NCI-H774 (cell line): ENCODE measurements around the gene ALDH3A1.
A peak's percentile ranks its signal among the peaks of the same experiment; 100 is the strongest.

Source experiments
- DNase-seq: peaks from one replicate; lab custom pipeline; 2025; lab: John Stamatoyannopoulos, UW

The ALDH3A1 gene

GRCh38 chr17:19740933-19741332 lies 7.2 kb downstream of the ALDH3A1 start:
- no peak for DNase-seq

- no peak for DNase-seq
These were observed 8.6 kb downstream of the ALDH3A1 start for GRCh38 chr17:19739241-19740201.

GRCh38 chr17:19738757-19739156 lies 9.3 kb downstream of the ALDH3A1 start:
- DNase-seq = no peak

GRCh38 chr17:19738073-19738449 lies 10.0 kb downstream of the ALDH3A1 start:
- no peak for DNase-seq

GRCh38 chr17:19737305-19738072 lies 10.6 kb downstream of the ALDH3A1 start:
- DNase-seq = no peak

- no peak for DNase-seq
These were observed 12.0 kb downstream of the ALDH3A1 start for GRCh38 chr17:19736071-19736470.

GRCh38 chr17:19733953-19734526 lies 14.1 kb downstream of the ALDH3A1 start:
- no peak for DNase-seq

- no peak for DNase-seq
These were observed 16.5 kb downstream of the ALDH3A1 start for GRCh38 chr17:19731626-19732025.

GRCh38 chr17:19730843-19731242 lies 17.3 kb downstream of the ALDH3A1 start:
- no peak for DNase-seq

GRCh38 chr17:19729900-19730299 lies 18.2 kb downstream of the ALDH3A1 start:
- no peak for DNase-seq

GRCh38 chr17:19728084-19728495 lies 20.0 kb downstream of the ALDH3A1 start:
- DNase-seq = peak; percentile 60

GRCh38 chr17:19727501-19728078 lies 20.5 kb downstream of the ALDH3A1 start:
- DNase-seq = no peak

- DNase-seq = no peak
These were observed 21.3 kb downstream of the ALDH3A1 start for GRCh38 chr17:19726631-19727376.

- DNase-seq = no peak
These were observed 22.6 kb downstream of the ALDH3A1 start for GRCh38 chr17:19725486-19725885.

- DNase-seq = no peak
These were observed 23.3 kb downstream of the ALDH3A1 start for GRCh38 chr17:19724501-19725420.

- no peak for DNase-seq
These were observed 24.1 kb downstream of the ALDH3A1 start for GRCh38 chr17:19723964-19724363.

- no peak for DNase-seq
These were observed 27.3 kb downstream of the ALDH3A1 start for GRCh38 chr17:19720631-19721426.

- DNase-seq = no peak
These were observed 28.0 kb downstream of the ALDH3A1 start for GRCh38 chr17:19720210-19720475.

GRCh38 chr17:19719355-19720209 lies 28.5 kb downstream of the ALDH3A1 start:
- DNase-seq = no peak
